Uterus (tissue), 2 donors: ENCODE results near the gene RTN4RL2.

Source experiments
- POLR2A ChIP-seq, 2 donors: fragments of 450-650 bp; IDR thresholded peaks; one replicate each; pipeline ENCODE4 v1.6.1; 2016; ENCODE audit warnings: antibody characterized with exemption in 2 of 2, mild to moderate bottlenecking in 1 of 2, moderate library complexity in 1 of 2
- TF ChIP-seq, protein P1 (sequence below), 4 experiments: fragments of 200-600 bp in 2 of 4; fragments of 450-650 bp in 2 of 4; sonication (generic) in 2 of 4; IDR thresholded peaks; one replicate each; pipeline ENCODE4 v1.5.1; 2016 to 2019; ENCODE audit warnings: antibody characterized with exemption in 4 of 4, mild to moderate bottlenecking in 2 of 4, moderate library complexity in 1 of 4

GRCh38 chr11:57512646-57513451, 52.5 kb downstream of the RTN4RL2 start:
- TF ChIP-seq, protein P1, sequence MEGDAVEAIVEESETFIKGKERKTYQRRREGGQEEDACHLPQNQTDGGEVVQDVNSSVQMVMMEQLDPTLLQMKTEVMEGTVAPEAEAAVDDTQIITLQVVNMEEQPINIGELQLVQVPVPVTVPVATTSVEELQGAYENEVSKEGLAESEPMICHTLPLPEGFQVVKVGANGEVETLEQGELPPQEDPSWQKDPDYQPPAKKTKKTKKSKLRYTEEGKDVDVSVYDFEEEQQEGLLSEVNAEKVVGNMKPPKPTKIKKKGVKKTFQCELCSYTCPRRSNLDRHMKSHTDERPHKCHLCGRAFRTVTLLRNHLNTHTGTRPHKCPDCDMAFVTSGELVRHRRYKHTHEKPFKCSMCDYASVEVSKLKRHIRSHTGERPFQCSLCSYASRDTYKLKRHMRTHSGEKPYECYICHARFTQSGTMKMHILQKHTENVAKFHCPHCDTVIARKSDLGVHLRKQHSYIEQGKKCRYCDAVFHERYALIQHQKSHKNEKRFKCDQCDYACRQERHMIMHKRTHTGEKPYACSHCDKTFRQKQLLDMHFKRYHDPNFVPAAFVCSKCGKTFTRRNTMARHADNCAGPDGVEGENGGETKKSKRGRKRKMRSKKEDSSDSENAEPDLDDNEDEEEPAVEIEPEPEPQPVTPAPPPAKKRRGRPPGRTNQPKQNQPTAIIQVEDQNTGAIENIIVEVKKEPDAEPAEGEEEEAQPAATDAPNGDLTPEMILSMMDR (IDR thresholded peaks at IDR 0.05) = no peak
- no peak for TF ChIP-seq POLR2A (IDR thresholded peaks at IDR 0.05)
